Endothelial cell of umbilical vein (primary cell): ENCODE data around the gene WDR93. TPM values are rescaled to one million over a fixed set of nuclear protein-coding genes. Genes with fewer than 3 reads are reported as not detected.

Experiments
- BruUV-seq: library from RNA; stranded (reverse); fragments of 400-500 nt; replicated peaks from 2 replicates; lab custom pipeline; 2021; lab: Mats Ljungman, UMichigan
- CTCF ChIA-PET: fragments of 300-600, 350-600 bp; sonication (Branson Sonifier 250); formaldehyde crosslinking; loops from one replicate; lab custom pipeline; 2021; ENCODE audit warnings: antibody characterized with exemption, inconsistent platforms; lab: Charles Lee
- POLR2A ChIA-PET: fragments of 300-600, 350-600 bp; sonication (Branson Sonifier 250); formaldehyde crosslinking; loops from one replicate; lab custom pipeline; 2021; ENCODE audit warnings: antibody characterized with exemption, inconsistent platforms; lab: Charles Lee
- DNase-seq: peaks from one replicate; pipeline ENCODE4 v3.0.0-alpha.2; 2011; ENCODE audit warnings: low read depth, low spot score
- FAIRE-seq: peaks from 2 replicates; lab custom pipeline; 2011; peaks lifted over from hg19 to GRCh38; lab: Jason Lieb, UNC
- H2AFZ ChIP-seq: 2 replicates; pipeline ENCODE4 v1.6.0; 2012; ENCODE audit warnings: low read depth, low read length, control low read depth, inconsistent platforms
- H3K27ac ChIP-seq: 2 replicates; pipeline ENCODE4 v1.5.1; 2011; ENCODE audit warnings: low read depth, mild to moderate bottlenecking, control low read depth, low read length, moderate library complexity; ENCODE audit not compliant: insufficient read depth
- H3K27me3 ChIP-seq, 2 experiments: 2 replicates each; pipeline versions ENCODE4 v1.6.0 to v1.6.1; 2011; ENCODE audit warnings: low read length in 2 of 2, mixed read lengths in 1 of 2; ENCODE audit not compliant: control insufficient read depth in 2 of 2, insufficient read depth in 2 of 2
- H3K36me3 ChIP-seq, 2 experiments: 2 replicates in 1 of 2; 3 replicates in 1 of 2; pipeline ENCODE4 v1.5.1; 2011; ENCODE audit warnings: low read length in 2 of 2, mild to moderate bottlenecking in 1 of 2, moderate library complexity in 1 of 2; ENCODE audit not compliant: control insufficient read depth in 2 of 2, insufficient read depth in 2 of 2; ENCODE audit errors: extremely low read depth in 1 of 2
- H3K4me1 ChIP-seq: 3 replicates; pipeline ENCODE4 v1.5.1; 2011; ENCODE audit warnings: mild to moderate bottlenecking, low read length; ENCODE audit not compliant: control insufficient read depth, insufficient read depth; ENCODE audit errors: extremely low read depth
- H3K4me2 ChIP-seq: 2 replicates; pipeline ENCODE4 v1.6.1; 2011; ENCODE audit warnings: low read length, control low read depth, mixed read lengths; ENCODE audit not compliant: insufficient read depth
- H3K4me3 ChIP-seq, 3 experiments: fragments of 200-600 bp in 1 of 3; sonication (generic), shearing (Covaris generic) in 1 of 3; replicated peaks in 1 of 3; 2 replicates each; pipeline ENCODE4 v1.5.1; 2011 to 2016; ENCODE audit warnings: control low read depth in 3 of 3, low read length in 3 of 3, mild to moderate bottlenecking in 2 of 3, inconsistent platforms in 1 of 3, low read depth in 1 of 3, moderate library complexity in 1 of 3; ENCODE audit not compliant: insufficient read depth in 1 of 3
- H3K79me2 ChIP-seq: 2 replicates; pipeline ENCODE4 v1.6.0; 2012; ENCODE audit warnings: low read length, inconsistent platforms; ENCODE audit not compliant: control insufficient read depth, insufficient read depth
- H3K9ac ChIP-seq: replicated peaks from 2 replicates; pipeline ENCODE3; 2011; ENCODE audit warnings: low read length, control low read depth; ENCODE audit not compliant: insufficient read depth; ENCODE audit errors: extremely low read depth
- H3K9me1 ChIP-seq: replicated peaks from 3 replicates; pipeline ENCODE4 v1.6.0; 2011; ENCODE audit warnings: mild to moderate bottlenecking, low read length; ENCODE audit not compliant: control insufficient read depth, insufficient read depth; ENCODE audit errors: extremely low read depth
- H3K9me3 ChIP-seq: replicated peaks from 2 replicates; pipeline ENCODE4 v1.5.1; 2012; ENCODE audit warnings: low read length, inconsistent platforms; ENCODE audit not compliant: control insufficient read depth, insufficient read depth
- H4K20me1 ChIP-seq: replicated peaks from 2 replicates; pipeline ENCODE3; 2011; ENCODE audit warnings: mild to moderate bottlenecking, low read length; ENCODE audit not compliant: control insufficient read depth, insufficient read depth; ENCODE audit errors: extremely low read depth
- EZH2 ChIP-seq: IDR thresholded peaks from 2 replicates; pipeline ENCODE4 v1.6.1; 2012; ENCODE audit warnings: borderline replicate concordance, low read depth, mild to moderate bottlenecking, moderate library complexity, low read length, inconsistent platforms; ENCODE audit not compliant: severe bottlenecking
- FOS ChIP-seq: IDR thresholded peaks from 2 replicates; pipeline ENCODE4 v1.6.1; 2011; ENCODE audit warnings: mild to moderate bottlenecking, low read length, moderate library complexity, borderline replicate concordance; ENCODE audit not compliant: insufficient read depth
- GATA2 ChIP-seq: IDR thresholded peaks from 2 replicates; pipeline ENCODE4 v1.7.0; 2011; ENCODE audit warnings: low read depth, mild to moderate bottlenecking, moderate library complexity, mixed read lengths, low read length; ENCODE audit not compliant: insufficient read length, insufficient read depth
- JUN ChIP-seq: IDR thresholded peaks from 2 replicates; pipeline ENCODE4 v1.6.1; 2011; ENCODE audit warnings: borderline replicate concordance, low read depth; ENCODE audit not compliant: insufficient read length, insufficient read depth
- MYC ChIP-seq: IDR thresholded peaks from one replicate; pipeline ENCODE4 v1.6.1; 2011; ENCODE audit warnings: mild to moderate bottlenecking, low read depth, low read length
- POLR2A ChIP-seq: IDR thresholded peaks from 2 replicates; pipeline ENCODE4 v1.6.1; 2012; ENCODE audit warnings: low read depth, mild to moderate bottlenecking, control low read depth, low read length
- POLR2AphosphoS5 ChIP-seq: IDR thresholded peaks from 2 replicates; pipeline ENCODE4 v1.6.1; 2012; ENCODE audit warnings: low read depth, mild to moderate bottlenecking, control low read depth, low read length, moderate library complexity; ENCODE audit not compliant: insufficient read depth
- dilution Hi-C: fragments of 300-500 bp; cut with MboI; formaldehyde crosslinking; loops from one replicate; pipeline ENCODE4 v1.15.0; 2019; ENCODE audit warnings: low sequenced_read_pairs; ENCODE audit not compliant: extremely low pct_ligation_motif_present
- intact Hi-C: fragments of 100-400 bp; cut with micrococcal nuclease; formaldehyde crosslinking; loops from one replicate; pipeline ENCODE4 v1.10.0; 2022
- polyA plus RNA-seq, 4 experiments: library from polyadenylated mRNA; depleted of rRNA in 3 of 4; stranded (reverse) in 3 of 4; unstranded in 1 of 4; fragments of >200 nt; gene quantifications; 2 replicates each; pipeline versions ENCODE4 v1.2.1 to v1.2.3, GENCODE V29; 2011 to 2012; ENCODE audit warnings: missing spikeins in 1 of 4
- total RNA-seq: library from RNA; stranded (reverse); gene quantifications from 2 replicates; pipeline ENCODE4 v1.2.3, GENCODE V29; 2021
- TF ChIP-seq, protein P1 (sequence below): IDR thresholded peaks from 2 replicates; pipeline ENCODE4 v1.6.1; 2011; ENCODE audit not compliant: insufficient read depth, insufficient read length
- TF ChIP-seq, protein P2 (sequence below), 2 donors: IDR thresholded peaks; 1 replicate in 1 of 2; 2 replicates in 1 of 2; pipeline ENCODE4 v1.5.1; 2011; ENCODE audit warnings: low read length in 2 of 2, mild to moderate bottlenecking in 2 of 2, moderate library complexity in 2 of 2, control low read depth in 1 of 2, inconsistent platforms in 1 of 2, low read depth in 1 of 2; ENCODE audit not compliant: insufficient read depth in 1 of 2; ENCODE audit errors: extremely low read depth in 1 of 2

WDR93 gene
- total and polyA plus RNA-seq, 2 donors (not counting 3 experiments of a cell fraction or from before 2014, with no cell fraction given) = 0.07 TPM; not detected in 1

GRCh38 chr15:89724621-89725020 lies 34.0 kb downstream of the WDR93 start:
- no peak for DNase-seq
- no TSS peak for BruUV-seq
- Histone ChIP-seq H2AFZ (no peak overlapping the region), H3K9me1 (no peaks in the 10 kb centered on the region), H3K9me3 (no peaks in the 10 kb centered on the region), H3K9ac (no peak overlapping the region), H3K27me3 (peaks cover 12 to 22% of the 10 kb centered on the region in 2 experiments), H3K79me2 (no peaks in the 10 kb centered on the region), H3K4me3 (no peak overlapping the region), H4K20me1 (no peaks in the 10 kb centered on the region), H3K4me2 (no peak overlapping the region), H3K27ac (no peak overlapping the region), H3K36me3 (no peaks in the 10 kb centered on the region), H3K4me1 (no peaks in the 10 kb centered on the region)
- ChIA-PET CTCF (interaction anchor here (1.1 kb wide), 1 partner anchor 247 kb away, joined by 3 read pairs; no protein-coding TSS in a partner anchor), POLR2A (no interaction called here)
- no peak for FAIRE-seq
- TF ChIP-seq POLR2AphosphoS5 (no peak), MYC (no peak), JUN (no peak), POLR2A (no peak), GATA2 (no peak), FOS (no peak), EZH2 (no peak)
- TF ChIP-seq, protein P1, sequence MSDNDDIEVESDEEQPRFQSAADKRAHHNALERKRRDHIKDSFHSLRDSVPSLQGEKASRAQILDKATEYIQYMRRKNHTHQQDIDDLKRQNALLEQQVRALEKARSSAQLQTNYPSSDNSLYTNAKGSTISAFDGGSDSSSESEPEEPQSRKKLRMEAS = no peak
- TF ChIP-seq, protein P2, sequence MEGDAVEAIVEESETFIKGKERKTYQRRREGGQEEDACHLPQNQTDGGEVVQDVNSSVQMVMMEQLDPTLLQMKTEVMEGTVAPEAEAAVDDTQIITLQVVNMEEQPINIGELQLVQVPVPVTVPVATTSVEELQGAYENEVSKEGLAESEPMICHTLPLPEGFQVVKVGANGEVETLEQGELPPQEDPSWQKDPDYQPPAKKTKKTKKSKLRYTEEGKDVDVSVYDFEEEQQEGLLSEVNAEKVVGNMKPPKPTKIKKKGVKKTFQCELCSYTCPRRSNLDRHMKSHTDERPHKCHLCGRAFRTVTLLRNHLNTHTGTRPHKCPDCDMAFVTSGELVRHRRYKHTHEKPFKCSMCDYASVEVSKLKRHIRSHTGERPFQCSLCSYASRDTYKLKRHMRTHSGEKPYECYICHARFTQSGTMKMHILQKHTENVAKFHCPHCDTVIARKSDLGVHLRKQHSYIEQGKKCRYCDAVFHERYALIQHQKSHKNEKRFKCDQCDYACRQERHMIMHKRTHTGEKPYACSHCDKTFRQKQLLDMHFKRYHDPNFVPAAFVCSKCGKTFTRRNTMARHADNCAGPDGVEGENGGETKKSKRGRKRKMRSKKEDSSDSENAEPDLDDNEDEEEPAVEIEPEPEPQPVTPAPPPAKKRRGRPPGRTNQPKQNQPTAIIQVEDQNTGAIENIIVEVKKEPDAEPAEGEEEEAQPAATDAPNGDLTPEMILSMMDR (IDR thresholded peaks at IDR 0.05; ENCODE audit: extremely low read depth in 1 of 2, insufficient read depth in 1 of 2, low read depth in 1 of 2, low read length in 2 of 2) = no peak
- intact Hi-C loops (no loop called here), dilution Hi-C loops (no loop called here)
